IPS-18a (cell line): ENCODE data around the gene PCNX3.
"Not testable (repeated sequence)": the region's sequence is repeated elsewhere in the genome, so short reads cannot be mapped to it uniquely, and the experiment has no call there.

Experiments
- H3K27ac ChIP-seq: one replicate; pipeline ENCODE4 v1.5.1; 2013; ENCODE audit warnings: low read length
- H3K27me3 ChIP-seq: one replicate; pipeline ENCODE4 v1.6.1; 2013; ENCODE audit warnings: mild to moderate bottlenecking, low read length; ENCODE audit not compliant: control insufficient read depth, insufficient read depth
- H3K36me3 ChIP-seq: one replicate; pipeline ENCODE4 v1.6.1; 2013; ENCODE audit warnings: low read depth, low read length; ENCODE audit not compliant: control insufficient read depth
- H3K4me1 ChIP-seq: one replicate; pipeline ENCODE4 v1.6.1; 2013; ENCODE audit warnings: low read depth, low read length; ENCODE audit not compliant: control insufficient read depth
- H3K4me3 ChIP-seq: one replicate; pipeline ENCODE4 v1.5.1; 2013; ENCODE audit warnings: low read length
- H3K9ac ChIP-seq: one replicate; pipeline ENCODE4 v1.6.1; 2013; ENCODE audit warnings: mild to moderate bottlenecking, low read length, moderate library complexity
- H3K9me3 ChIP-seq: one replicate; pipeline ENCODE4 v1.6.1; 2013; ENCODE audit warnings: low read depth, low read length; ENCODE audit not compliant: control insufficient read depth

The PCNX3 gene

GRCh38 chr11:65683480-65683879 lies 67.9 kb downstream of the PCNX3 start:
- H3K27ac ChIP-seq, H3K4me1 ChIP-seq, H3K27me3 ChIP-seq, H3K36me3 ChIP-seq, H3K9ac ChIP-seq, H3K4me3 ChIP-seq, H3K9me3 ChIP-seq: not testable (repeated sequence)

GRCh38 chr11:65685981-65686380 lies 70.4 kb downstream of the PCNX3 start:
- Histone ChIP-seq H3K27ac (no peak overlapping the region), H3K27me3 (no peaks in the 10 kb centered on the region), H3K4me1 (no peaks in the 10 kb centered on the region), H3K4me3 (no peak overlapping the region), H3K36me3 (no peaks in the 10 kb centered on the region), H3K9me3 (no peaks in the 10 kb centered on the region), H3K9ac (no peak overlapping the region)
